GM12892 (cell line): ENCODE data around the gene ACAP1.

Source experiments
- POLR2AphosphoS5 ChIP-seq: IDR thresholded peaks from 2 replicates; pipeline ENCODE4 v1.6.1; 2011; ENCODE audit warnings: low read depth, low read length, control low read depth
- TAF1 ChIP-seq: IDR thresholded peaks from 2 replicates; pipeline ENCODE4 v1.6.1; 2011; ENCODE audit warnings: low read depth, mild to moderate bottlenecking, control low read depth, low read length, borderline replicate concordance

DNA sequence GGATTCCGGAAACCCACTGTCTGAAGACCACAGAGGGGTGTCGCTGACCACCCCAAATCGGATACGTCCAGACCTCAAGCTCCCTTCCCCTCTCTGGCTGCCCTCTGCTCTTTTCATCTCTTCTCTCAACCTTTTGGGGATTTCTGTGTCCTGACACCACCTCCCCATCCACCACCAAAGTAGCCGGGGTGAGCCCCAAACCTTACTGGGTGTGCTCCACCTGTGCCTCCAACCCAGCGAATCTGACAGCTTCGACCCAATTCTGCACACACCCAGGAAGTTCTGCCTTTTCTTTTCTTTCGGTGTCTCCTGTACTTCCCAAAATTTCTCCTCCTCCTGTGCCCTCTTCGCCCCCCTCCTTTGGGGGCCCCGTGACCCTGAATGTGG lies 16.2 kb downstream of the ACAP1 start:
- TF ChIP-seq POLR2AphosphoS5 (no peak), TAF1 (no peak)
